ENCODE results near the gene NAT8L. TPM values are rescaled to one million over a fixed set of nuclear protein-coding genes. Genes with fewer than 3 reads are reported as not detected.

Gene NAT8L
- polyA plus RNA-seq, 1 donor from 2014 or later: 12.6 TPM

GRCh38 chr4:2070421-2071251 is 11.5 kb downstream of the NAT8L start:
- H3F3A ChIP-seq (ENCODE audit: insufficient read depth, low read length, poor library complexity, severe bottlenecking): no peaks in the 10 kb centered on the region
- no peak overlapping the region for H3K9ac ChIP-seq (ENCODE audit: low read length)
- no peaks in the 10 kb centered on the region for H3K9me3 ChIP-seq (ENCODE audit: low read length)
- H3K79me2 ChIP-seq (replicated peaks; ENCODE audit: insufficient read depth, low read length): no peaks in the 10 kb centered on the region
- H3K9me2 ChIP-seq (ENCODE audit: insufficient read depth, low read length): no peaks in the 10 kb centered on the region
- H3K27me3 ChIP-seq (ENCODE audit: insufficient read depth, low read depth, low read length): no peaks in the 10 kb centered on the region
- H4K20me1 ChIP-seq (ENCODE audit: insufficient read depth): no peaks in the 10 kb centered on the region
- H3K27ac ChIP-seq (ENCODE audit: low read length): no peak overlapping the region
- no peak overlapping the region for H2AFZ ChIP-seq (ENCODE audit: low read depth, low read length)
- no peak overlapping the region for H3K4me3 ChIP-seq (ENCODE audit: low read length)
- H3K4me2 ChIP-seq (ENCODE audit: low read length): no peak overlapping the region
- TF ChIP-seq CTCF (IDR thresholded peaks at IDR 0.05; ENCODE audit: poor library complexity, severe bottlenecking): no peak
- no peak for TF ChIP-seq REST (IDR thresholded peaks at IDR 0.05; ENCODE audit: borderline replicate concordance)
- TF ChIP-seq TAF1 (IDR thresholded peaks at IDR 0.05; ENCODE audit: low read depth): no peak
- no peak for TF ChIP-seq SMC3 (conservative IDR thresholded peaks at IDR 0.05; ENCODE audit: poor library complexity)
- TF ChIP-seq EZH2 (IDR thresholded peaks at IDR 0.05; ENCODE audit: borderline replicate concordance, insufficient read depth, low read length, poor library complexity, severe bottlenecking): no peak
- no peak for TF ChIP-seq POLR2AphosphoS5 (IDR thresholded peaks at IDR 0.05)
- no peak for TF ChIP-seq RAD21 (conservative IDR thresholded peaks at IDR 0.05)
- no peak for TF ChIP-seq EP300 (conservative IDR thresholded peaks at IDR 0.05; ENCODE audit: poor library complexity, severe bottlenecking)
- no peaks in the 10 kb centered on the region for H3K36me3 ChIP-seq (ENCODE audit: insufficient read depth, low read length)

- Histone ChIP-seq H3K4me2 (ENCODE audit: low read length) (no peak overlapping the region), H3K9ac (ENCODE audit: low read length) (no peak overlapping the region), H3F3A (ENCODE audit: insufficient read depth, low read length, poor library complexity, severe bottlenecking) (no peaks in the 10 kb centered on the region), H3K4me3 (ENCODE audit: low read length) (no peak overlapping the region), H3K27ac (ENCODE audit: low read length) (no peak overlapping the region), H4K20me1 (ENCODE audit: insufficient read depth) (no peaks in the 10 kb centered on the region), H3K79me2 (replicated peaks; ENCODE audit: insufficient read depth, low read length) (no peaks in the 10 kb centered on the region), H3K27me3 (ENCODE audit: insufficient read depth, low read depth, low read length) (no peaks in the 10 kb centered on the region), H3K9me2 (ENCODE audit: insufficient read depth, low read length) (no peaks in the 10 kb centered on the region), H3K9me3 (ENCODE audit: low read length) (no peaks in the 10 kb centered on the region), H2AFZ (ENCODE audit: low read depth, low read length) (no peak overlapping the region), H3K36me3 (ENCODE audit: insufficient read depth, low read length) (no peaks in the 10 kb centered on the region)
- TF ChIP-seq REST (IDR thresholded peaks at IDR 0.05; ENCODE audit: borderline replicate concordance) (no peak), CTCF (IDR thresholded peaks at IDR 0.05; ENCODE audit: poor library complexity, severe bottlenecking) (no peak), EP300 (conservative IDR thresholded peaks at IDR 0.05; ENCODE audit: poor library complexity, severe bottlenecking) (no peak), POLR2AphosphoS5 (IDR thresholded peaks at IDR 0.05) (no peak), RAD21 (conservative IDR thresholded peaks at IDR 0.05) (no peak), MXI1 (conservative IDR thresholded peaks at IDR 0.05; ENCODE audit: poor library complexity, severe bottlenecking) (no peak), SMC3 (conservative IDR thresholded peaks at IDR 0.05; ENCODE audit: poor library complexity) (no peak), EZH2 (IDR thresholded peaks at IDR 0.05; ENCODE audit: borderline replicate concordance, insufficient read depth, low read length, poor library complexity, severe bottlenecking) (no peak), TAF1 (IDR thresholded peaks at IDR 0.05; ENCODE audit: low read depth) (no peak)
Measured at GRCh38 chr4:2071252-2071911, 12.3 kb downstream of the NAT8L start.

Data from neural cell (in vitro differentiated cells).